ENCODE data around the gene SYT9.

Gene SYT9

DNA sequence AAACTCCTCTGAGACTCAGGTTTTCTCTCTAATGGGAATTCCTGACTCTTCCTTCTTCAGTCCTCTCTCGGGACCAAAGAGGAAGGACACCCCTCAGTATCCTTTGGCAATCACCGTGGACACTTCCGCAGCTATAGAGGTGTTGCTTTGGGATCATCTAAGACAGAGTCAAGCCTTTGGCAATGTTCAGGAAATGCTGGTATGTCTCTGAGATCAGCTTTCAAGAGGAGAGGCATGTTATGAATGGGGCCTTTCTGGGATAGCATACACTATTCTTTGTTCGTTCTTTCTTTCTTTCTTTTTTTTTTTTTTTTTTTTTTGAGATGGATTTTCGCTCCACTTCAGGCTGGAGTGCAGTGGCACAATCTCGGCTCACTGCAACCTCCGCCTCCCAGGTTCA, 219.4 kb downstream of the SYT9 start:
- no peak for DNase-seq (ENCODE audit: low spot score)

DNA sequence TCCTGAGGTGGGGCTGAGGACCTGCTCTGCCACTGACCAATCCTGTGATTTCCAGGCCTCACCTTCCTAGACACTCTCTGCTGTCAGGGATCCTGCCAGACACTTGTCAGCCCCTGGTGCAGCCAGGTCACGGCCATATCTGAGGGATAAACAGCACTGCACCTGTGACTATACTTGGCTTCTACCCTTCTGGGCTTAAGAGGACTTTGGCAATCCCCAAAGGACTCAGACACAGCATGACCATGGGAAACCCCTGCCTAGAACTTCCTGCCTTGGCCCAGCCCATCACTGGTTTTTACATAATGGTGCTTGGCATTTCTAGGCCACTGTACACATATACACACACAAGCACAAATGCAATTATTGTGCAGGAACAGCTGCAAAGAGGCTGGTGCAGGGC, 222.0 kb downstream of the SYT9 start:
- no peak for DNase-seq (ENCODE audit: low spot score)

DNA sequence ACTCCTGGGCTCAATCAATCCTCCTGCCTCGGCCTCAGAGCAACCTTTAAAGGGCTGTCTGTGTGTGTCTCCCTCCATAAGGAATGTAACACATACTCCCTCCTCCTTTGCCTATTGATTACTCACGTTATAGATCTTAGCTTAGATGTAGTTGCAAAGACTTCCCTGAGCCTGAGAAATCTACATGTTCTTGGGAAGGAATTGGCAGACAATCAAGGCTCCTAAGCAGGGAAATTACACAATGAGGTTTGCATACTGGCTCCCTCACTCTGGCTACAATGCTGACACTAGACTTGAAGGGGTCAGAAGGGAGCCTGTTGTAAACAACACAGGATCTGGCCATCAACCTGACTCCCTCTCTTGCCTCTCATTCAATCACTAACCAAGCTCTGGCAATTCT, 228.4 kb downstream of the SYT9 start:
- no peak for DNase-seq (ENCODE audit: low spot score)

DNA sequence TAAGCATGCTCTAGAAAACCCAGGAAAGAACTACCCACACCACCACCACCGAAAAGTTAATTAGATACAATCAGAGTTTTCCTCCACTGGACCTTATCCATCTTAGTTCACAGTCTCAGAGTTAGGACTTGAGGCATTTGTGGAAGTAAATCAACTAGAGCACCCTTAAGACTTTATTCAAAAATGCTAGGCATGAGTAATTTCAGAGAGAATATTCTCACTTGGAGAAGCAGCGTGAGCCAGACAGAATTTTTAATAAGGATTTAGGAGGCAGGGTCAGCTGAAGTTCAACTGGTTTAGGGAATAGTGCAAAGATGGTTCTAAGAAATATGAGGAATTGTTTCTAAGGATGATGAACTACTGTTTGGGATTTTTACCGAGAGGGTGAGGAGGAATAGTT, 232.4 kb downstream of the SYT9 start:
- no peak for DNase-seq (ENCODE audit: low spot score)

DNA sequence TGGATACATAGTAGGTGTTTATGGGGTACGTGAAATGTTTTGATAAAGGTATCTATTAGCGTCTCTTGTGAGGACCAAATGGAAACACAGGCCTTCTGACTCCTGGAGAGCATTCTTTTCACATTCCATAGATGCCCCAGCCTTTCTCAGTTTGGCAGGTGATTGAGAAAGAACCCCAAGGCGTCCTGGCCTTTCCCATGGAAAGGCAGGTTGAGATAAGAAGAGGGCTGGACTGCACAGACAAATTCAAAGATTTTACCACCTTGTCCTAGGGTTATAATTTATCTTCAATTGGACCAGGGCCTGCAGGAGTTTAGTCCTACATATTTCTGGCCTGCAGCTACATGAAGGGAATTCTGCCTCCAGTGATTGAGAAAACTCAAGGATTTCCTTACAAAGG, 232.9 kb downstream of the SYT9 start:
- DNase-seq (ENCODE audit: low spot score) = no peak

DNA sequence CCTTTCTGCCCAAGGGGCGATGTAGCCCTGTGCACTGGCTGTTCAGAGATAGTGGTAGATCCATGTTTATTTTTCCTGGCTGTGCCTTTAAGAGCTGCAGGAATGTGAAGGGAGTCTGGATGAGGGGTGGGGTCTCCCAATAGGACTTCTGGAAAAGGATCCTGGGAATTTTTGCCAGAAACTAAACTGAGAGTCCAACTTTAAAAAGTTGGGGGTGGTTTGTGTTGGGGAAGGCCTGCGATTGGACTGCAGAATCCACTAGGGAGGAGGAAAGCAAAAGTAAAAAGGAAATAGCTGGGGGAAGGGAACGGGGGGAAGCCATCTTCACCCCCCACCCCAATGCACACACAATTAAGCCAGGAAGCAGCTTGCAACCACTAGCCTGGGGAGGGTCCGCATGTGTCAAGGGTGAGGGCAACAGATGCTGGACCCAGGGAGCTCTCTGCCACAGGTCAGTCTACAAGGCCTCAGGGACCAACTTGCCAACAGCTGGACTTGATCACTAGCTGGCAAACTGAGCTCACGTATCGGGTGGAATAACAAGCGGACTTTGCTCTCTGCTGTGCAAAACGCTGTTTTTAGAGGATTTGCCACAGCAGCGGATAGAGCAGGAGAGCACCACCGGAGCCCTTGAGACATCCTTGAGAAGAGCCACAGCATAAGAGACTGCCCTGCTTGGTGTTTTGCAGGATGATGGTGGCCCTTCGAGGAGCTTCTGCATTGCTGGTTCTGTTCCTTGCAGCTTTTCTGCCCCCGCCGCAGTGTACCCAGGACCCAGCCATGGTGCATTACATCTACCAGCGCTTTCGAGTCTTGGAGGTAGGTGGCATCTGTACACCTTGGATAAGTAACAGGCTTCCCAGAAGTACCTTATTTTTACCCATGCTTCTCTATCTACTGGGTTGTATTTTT, 233.7 kb downstream of the SYT9 start, which contains the start of gene OLFML1:
OLFML1 (plus strand) TSS at position 321 of the 912 bp plus-strand sequence; CDS start at position 691, 370 bp downstream.
- DNase-seq (ENCODE audit: low spot score) = no peak

DNA sequence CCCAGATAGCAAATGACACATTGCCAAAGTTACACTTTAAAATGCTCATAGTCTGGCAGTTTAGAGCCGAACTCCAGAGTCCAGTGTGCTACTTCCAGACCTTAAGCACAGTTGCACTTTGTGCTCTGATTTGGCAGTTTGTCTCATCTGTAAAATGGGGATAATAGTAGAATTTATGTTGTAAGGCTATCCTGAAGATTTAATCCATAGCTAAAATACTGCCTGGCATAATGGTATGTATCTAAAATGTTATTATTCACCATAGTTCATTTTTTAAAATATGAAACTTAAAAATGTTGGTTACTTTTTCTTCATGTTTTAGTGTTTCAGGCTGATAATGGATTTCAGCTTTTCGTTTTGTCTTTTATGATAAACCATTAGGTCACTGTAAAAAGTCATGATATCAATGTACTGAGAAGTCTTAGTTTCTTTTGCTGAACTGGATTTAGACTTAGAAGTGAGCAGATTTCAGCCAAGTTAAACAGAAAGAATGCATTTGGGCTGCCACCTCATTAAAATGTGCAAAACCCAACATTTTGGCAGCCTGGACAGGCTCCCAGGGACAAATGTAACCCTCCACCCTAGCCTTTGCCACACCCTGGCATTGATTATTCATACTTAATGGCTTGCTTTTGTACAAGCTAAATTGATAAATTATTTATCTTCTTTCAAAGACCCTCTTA, 234.5 kb downstream of the SYT9 start:
- no peak for DNase-seq (ENCODE audit: low spot score)

DNA sequence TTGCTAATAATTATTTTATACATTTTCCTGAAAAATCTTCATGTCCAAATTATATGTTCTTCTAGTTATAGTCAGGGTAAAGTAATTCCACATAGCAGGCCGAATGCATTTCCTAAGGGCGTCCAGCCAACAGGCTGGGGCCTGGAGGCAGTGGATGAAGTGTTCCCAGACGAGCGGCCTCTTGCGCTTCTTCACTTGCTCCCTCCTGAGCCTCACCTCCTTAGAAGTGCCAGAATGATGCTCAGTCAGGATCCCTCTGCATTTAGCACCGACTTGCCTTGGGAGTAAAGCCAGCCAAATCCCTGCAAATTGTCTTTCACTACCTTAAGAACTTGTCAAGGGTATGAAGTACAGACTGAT, 235.1 kb downstream of the SYT9 start:
- no peak for DNase-seq (ENCODE audit: low spot score)

DNA sequence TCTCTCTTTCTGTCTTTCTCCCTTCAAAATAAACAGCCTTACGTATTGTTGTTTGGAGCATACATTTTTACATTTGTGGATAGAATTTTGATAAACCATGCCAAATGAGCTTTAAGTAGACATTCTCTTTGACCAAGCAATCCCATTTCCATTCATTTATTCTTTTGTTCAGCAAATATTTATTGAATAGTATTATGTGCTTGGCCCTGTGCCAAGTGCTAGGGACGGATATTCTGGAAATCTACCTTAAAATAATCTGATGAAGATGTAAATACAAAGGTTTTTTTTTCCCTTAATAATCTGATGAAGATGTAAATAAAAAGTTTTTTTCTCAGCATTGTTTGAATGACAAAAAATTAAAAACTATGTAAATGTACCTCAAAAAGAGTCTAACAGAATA, 235.7 kb downstream of the SYT9 start:
- no peak for DNase-seq (ENCODE audit: low spot score)

DNA sequence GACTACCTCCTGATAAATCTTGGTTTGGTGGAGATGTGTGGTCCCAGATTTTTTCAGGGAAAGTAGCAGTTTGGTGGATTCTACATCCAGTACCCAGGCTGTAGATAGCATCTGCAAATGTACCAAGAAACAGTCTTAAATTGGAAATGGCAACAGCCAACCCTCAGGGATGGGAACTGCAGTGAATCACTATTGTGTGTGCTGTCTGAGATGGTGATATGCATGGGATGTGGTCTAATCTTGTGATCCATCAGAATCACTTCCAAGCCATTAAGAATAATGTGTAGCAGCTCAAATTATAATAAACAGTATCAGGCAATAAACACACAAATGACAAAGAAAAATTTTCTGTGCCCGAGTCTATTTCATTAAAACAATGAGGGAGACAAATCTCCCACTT, 237.0 kb downstream of the SYT9 start:
- DNase-seq (ENCODE audit: low spot score) = no peak

DNA sequence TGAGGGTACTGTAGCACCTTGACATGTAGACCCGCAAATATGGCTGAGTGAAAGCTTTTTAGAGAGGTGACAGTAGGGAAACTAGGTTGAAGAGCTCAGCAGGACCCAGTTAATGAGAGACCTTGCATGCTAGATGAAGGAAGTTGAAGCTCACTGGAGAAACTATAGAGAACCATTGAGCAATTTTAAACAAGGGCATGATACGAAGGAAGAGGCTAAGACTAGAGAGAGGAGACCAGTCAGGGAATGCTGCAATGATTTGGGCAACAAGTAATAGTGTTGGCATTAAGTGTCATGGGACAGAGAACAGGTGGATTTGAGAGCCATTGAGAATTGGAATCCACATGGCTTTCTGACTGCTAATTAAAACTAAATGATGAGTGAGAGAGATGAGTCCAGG, 237.7 kb downstream of the SYT9 start:
- no peak for DNase-seq (ENCODE audit: low spot score)

DNA sequence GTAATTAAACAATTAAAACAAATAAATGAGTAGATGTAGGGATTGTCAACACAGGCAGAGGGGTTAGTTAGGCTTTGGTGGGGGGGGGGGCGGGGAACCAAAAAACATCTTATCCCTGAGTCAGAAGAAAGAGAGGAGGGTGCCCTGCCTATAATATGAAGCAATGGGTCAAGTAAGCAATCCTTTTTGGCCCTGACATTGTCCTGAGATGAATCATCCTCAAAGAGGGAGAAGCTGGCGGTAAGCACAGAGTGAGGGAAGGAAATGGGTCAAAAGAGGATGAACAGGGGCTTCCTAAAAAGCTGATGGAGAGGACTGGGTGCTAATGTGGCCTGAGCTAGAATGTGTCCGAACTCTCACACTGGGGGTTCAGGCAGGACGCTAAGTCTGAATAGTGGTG, 238.3 kb downstream of the SYT9 start:
- peak; percentile 19 for DNase-seq (ENCODE audit: low spot score)

DNA sequence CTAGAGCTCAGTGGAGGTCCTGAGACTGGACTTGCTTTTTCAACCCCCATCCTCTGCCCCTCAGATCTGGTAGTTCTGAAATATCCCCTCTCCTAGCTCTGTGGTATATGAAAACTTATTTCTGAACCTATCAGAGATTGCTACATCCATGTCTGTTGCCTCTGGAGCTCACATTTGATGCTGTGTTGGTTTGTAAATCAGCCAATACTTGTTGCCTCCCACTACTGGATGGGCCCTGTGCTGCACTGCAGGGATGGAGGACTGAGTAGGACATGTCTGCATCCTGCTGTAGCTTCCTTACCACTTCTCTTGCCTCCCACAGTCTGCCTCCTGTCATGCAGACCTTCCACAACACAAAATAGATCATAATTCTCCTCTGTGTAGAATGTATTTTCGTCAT, 238.8 kb downstream of the SYT9 start:
- no peak for DNase-seq (ENCODE audit: low spot score)

DNA sequence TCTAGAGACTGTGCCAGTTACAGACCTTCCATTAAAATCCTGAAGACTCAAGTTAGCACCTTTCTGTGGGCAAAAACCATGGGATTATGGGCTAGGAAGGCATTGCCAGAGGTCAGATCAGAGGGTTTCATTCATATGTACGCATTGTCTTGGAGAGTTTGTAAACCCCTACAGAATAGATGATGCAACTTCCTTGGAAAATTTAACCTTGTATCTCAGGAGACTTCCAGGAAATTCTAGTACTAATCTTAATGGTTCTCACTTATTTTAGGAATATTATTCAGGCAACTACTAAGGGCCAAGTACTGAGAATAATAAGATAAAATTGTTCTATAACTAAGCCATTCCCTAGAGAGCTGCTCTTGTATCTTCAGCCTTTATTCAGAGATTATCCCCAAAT, 240.5 kb downstream of the SYT9 start:
- no peak for DNase-seq (ENCODE audit: low spot score)

DNA sequence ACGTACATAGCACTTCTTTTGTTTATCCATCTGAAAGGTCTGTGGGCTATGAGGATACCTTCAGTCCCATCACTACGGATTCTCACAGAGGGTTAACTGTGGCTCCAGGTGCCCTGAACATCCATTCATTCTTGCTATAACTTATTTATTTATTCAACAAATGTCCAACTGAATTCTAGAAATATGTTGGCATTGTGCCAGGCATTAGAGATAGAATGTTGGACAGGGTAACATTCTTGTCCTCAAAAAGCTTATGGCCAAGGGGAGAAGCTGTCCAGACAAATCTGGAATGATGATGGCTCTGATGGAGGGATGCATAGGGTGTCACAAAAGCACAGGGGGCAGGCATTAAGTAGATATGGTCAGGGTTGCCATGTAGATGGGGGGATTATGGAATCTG, 242.0 kb downstream of the SYT9 start:
- no peak for DNase-seq (ENCODE audit: low spot score)

DNA sequence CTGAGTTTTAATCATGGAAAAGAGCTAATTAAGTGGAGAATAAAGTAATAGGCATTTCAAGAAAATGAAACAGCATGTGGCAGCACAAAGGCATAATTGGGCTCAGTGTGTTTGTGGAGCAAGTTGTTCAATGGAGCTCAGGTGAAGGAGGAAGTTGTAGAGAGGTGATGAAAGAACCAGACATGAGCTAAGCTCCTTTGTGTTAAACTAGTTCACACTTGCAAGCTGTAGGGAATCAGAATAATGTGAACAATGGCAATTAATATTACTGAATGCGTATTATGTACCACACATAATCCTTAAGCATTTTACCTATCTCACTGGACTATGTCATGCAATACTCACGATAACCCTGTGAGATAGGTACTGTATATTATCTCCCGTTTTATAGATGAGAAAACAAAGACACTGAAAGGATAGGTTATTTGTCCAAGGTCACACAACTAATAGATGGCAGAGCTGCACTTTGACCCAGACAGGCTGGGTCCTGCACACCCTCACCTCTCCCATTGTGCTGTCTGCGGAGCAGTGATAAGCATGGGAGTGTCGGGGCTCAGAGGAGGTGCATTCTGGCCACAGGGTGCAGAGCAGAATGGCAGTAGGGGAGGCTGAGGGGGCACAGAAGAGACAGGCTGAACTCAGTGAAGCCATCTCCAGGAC, 242.5 kb downstream of the SYT9 start:
- no peak for DNase-seq (ENCODE audit: low spot score)

DNA sequence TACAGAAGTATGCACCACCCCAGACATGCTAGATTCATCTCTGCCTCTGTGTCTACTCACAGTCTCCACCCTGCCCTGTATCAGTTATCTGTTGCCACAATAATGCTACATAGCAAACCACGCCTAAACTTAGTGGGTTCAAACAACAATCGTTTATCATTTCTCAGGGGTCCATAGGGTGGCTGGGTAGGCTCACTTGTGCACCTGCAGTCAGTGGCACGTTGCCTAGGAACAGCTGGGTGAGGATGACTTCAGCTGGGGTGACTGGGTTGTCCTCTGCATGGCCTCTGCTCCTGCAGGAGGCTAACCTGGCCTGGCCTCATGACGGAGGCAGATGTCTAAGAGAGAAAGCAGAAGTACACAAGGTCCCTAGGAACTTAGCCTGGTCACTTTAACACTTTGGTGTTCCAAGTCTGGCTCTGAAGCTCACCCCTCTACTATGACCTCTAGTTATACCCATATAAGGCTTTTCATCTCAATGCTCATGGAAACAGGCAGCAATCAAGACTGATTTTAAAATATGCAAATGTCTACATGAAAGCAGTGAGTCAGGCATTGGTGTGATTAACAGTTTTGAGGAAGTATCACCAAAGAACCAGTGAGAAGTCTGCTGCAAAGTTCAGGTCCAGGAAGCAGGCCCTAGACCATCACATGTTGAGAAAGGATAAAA, 244.3 kb downstream of the SYT9 start:
- no peak for DNase-seq (ENCODE audit: low spot score)

DNA sequence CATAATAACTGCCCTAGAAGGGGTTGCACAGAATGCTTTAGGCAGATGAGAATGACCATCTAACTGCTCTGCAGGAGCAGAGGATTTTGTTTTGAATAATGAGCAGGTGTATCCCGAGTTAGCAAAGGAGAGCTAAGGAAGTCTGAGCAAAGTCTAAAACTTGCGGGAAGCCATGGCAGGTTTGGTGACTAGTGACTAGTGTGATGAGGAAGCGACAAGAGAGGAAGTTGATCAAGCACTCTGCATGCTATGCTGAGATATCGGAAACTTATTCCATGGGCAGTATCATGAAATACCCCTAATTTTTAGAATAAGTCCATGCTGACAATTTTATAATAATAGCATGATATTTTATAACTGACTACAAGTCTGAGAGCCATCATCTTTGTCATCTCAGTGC, 246.5 kb downstream of the SYT9 start:
- DNase-seq (ENCODE audit: low spot score) = no peak

DNA sequence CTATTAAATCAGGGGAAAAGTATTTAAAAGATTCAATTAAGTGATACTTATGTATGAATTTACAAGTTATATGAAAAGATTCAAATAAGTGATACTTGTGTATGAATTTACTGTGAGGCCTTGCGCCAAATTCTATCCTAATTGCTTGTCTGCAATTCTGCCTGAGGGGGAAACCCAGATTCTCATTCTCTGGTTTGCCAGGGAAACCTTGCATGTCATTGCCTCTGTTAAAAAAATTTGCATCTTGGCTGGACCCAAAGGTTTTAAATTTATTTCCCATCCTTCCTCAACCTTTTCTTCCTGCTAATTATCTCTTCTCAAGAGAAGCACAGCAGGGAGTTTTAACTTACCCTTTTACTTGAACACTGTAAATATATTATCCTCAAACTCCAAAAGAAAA, 247.4 kb downstream of the SYT9 start:
- no peak for DNase-seq (ENCODE audit: low spot score)

DNA sequence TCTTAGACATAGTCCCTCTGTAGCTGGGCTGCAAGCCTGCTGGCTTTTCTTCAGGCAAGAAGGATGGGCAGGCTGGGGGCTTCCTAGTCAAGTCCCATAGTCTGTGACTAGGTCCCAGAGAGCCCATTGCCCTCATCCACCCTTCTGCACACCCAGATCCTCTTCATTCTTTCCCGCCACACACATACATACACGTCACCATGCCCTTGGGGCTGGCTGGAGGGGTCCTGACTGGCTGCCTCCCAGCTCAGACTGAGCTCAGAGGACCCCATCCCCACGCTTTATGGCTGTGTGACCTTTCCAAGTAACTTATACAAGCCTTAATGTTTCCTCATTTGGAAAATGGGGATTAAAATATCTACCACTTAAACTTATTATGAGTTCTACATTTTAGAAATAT, 248.5 kb downstream of the SYT9 start:
- DNase-seq (ENCODE audit: low spot score) = no peak

DNA sequence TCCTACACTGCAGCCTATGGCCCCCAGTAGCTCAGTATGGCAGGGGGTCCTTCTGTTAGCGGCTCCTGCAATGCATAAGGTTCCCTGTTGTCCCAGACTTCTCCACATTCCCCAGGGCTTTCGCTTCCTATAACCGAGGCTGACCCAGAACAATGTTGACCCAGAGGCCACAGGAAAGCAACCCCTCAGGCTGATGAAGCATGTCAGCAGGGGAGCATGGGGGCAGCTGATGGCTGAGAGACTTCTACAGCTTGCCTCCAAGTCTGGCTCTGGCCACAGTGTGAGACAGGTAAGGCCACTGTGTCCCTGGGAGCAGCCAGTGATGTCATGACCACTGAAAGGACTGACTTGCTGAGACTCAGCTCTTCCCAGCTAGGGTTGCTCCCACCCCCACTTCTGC, 249.5 kb downstream of the SYT9 start:
- DNase-seq (ENCODE audit: low spot score) = no peak

DNA sequence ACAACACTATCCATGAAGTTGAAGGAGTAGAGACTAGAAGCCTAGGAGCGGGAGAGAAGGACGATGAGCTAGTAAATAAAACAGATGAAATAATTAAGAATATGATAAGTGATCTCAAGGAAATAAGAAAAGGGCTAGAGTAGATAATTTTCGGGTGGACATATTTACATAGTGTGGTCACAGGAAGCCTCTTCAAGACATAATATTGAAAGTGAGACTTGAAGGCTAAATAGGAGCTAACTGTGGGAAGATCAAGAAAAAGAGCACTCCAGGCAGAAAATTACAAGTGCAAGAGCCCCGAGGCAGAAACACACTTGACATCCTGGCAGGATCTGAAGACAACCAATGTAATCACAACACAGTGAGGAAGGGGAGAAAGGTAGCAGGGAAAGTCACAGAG, 250.2 kb downstream of the SYT9 start:
- no peak for DNase-seq (ENCODE audit: low spot score)

DNA sequence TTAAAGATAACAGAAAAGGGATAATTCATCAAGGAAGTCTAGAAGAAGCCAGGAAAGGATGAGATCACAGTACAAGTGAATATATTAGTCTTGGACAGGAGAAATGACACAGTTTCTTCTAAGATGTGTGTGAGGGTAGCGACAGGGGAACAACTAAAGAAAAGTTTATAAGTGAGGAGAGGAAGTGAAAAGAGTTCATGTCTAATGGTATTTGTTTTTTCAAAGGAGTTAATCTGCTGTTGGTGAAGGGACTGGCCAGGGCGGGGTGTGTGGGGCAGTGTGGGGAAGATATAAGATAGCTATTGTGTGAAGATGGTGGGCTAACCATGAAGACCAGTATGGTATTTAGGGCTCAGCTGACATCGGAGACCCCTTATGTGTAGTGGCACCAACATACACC, 254.5 kb downstream of the SYT9 start:
- DNase-seq (ENCODE audit: low spot score) = no peak

Measured in RKO (cell line).